ENCODE results near the gene KCNK7. TPM values are rescaled to one million over a fixed set of nuclear protein-coding genes. Genes with fewer than 3 reads are reported as not detected.

Gene KCNK7
- polyA plus RNA-seq, 3 donors = 4.3 TPM; not detected in 2

- H3K36me3 ChIP-seq (replicated peaks in 1 of 2; ENCODE audit: control insufficient read depth in 1 of 2, insufficient read depth in 2 of 2, low read length in 2 of 2) = peaks cover 79 to 94% of the 10 kb centered on the region in 2 donors
- H3K27me3 Mint-ChIP-seq (ENCODE audit: low read depth in 3 of 3) = peaks cover 0 to 1% (median 0%) of the 10 kb centered on the region in 3 donors
- H3K27ac Mint-ChIP-seq = no peak overlapping the region
- TF ChIP-seq CTCF (IDR thresholded peaks at IDR 0.05) = no peak
- no peak overlapping the region for H2AFZ ChIP-seq (ENCODE audit: insufficient read depth, low read depth, low read length, poor library complexity, severe bottlenecking)
- H3K4me1 Mint-ChIP-seq = peaks cover 11% of the 10 kb centered on the region
- peaks cover 42% of the 10 kb centered on the region for H4K20me1 ChIP-seq (ENCODE audit: insufficient read depth, low read length)
- H3K27ac ChIP-seq (ENCODE audit: low read depth in 1 of 2, low read length in 2 of 2) = no peak overlapping the region
- no peaks in the 10 kb centered on the region for H3K27me3 ChIP-seq (ENCODE audit: control insufficient read depth in 2 of 2, insufficient read depth in 2 of 2, low read length in 2 of 2)
- H3K9me3 Mint-ChIP-seq = no peaks in the 10 kb centered on the region
- H3K9ac ChIP-seq (ENCODE audit: insufficient read depth, low read length, poor library complexity, severe bottlenecking) = no peak overlapping the region
- 98% methylated on average over 13 of the region's 14 CpGs for WGBS (ENCODE audit: insufficient coverage)
- peaks cover 5% of the 10 kb centered on the region for H3K79me2 ChIP-seq (ENCODE audit: insufficient read depth, low read length)
- no peak overlapping the region for H3K4me3 ChIP-seq (replicated peaks in 1 of 3; ENCODE audit: low read depth in 2 of 3, low read length in 3 of 3)
- H3K4me1 ChIP-seq (ENCODE audit: control insufficient read depth in 1 of 2, insufficient read depth in 2 of 2, low read length in 2 of 2) = peaks cover 3 to 7% of the 10 kb centered on the region in 2 donors
- no peak overlapping the region for H3K4me3 Mint-ChIP-seq
- peaks cover 55 to 89% of the 10 kb centered on the region in 2 donors for H3K36me3 Mint-ChIP-seq
- intact Hi-C loops (cut with micrococcal nuclease) = loop anchor here (5.0 to 10.0 kb wide), 4 partner anchors 33 to 365 kb away; partner anchors contain the start of gene RELA (in 1 of the 2)
- DNase-seq = no peak
- no peak overlapping the region for H3K4me2 ChIP-seq (replicated peaks; ENCODE audit: extremely low read depth, low read length, poor library complexity, severe bottlenecking)
- no peaks in the 10 kb centered on the region for H3K9me3 ChIP-seq (replicated peaks in 1 of 2; ENCODE audit: control insufficient read depth in 1 of 2, insufficient read depth in 1 of 2, low read length in 2 of 2)
Measured at GRCh38 chr11:65629579-65629978, 34.0 kb upstream of the KCNK7 start.

GRCh38 chr11:65627202-65627601, 31.6 kb upstream of the KCNK7 start:
- Mint-ChIP-seq H3K27me3 (ENCODE audit: low read depth in 3 of 3) (no peaks in the 10 kb centered on the region), H3K4me3 (no peak overlapping the region), H3K27ac (peak overlapping the region in 1 of 7 donors; percentile 36), H3K36me3 (peaks cover 66 to 91% of the 10 kb centered on the region in 2 donors), H3K4me1 (peaks cover 6% of the 10 kb centered on the region), H3K9me3 (no peaks in the 10 kb centered on the region)
- H3K79me2 ChIP-seq (ENCODE audit: insufficient read depth, low read length) = peaks cover 5% of the 10 kb centered on the region
- TF ChIP-seq CTCF (IDR thresholded peaks at IDR 0.05) = no peak
- H3K27me3 ChIP-seq (ENCODE audit: control insufficient read depth in 2 of 2, insufficient read depth in 2 of 2, low read length in 2 of 2) = no peaks in the 10 kb centered on the region
- no peak overlapping the region for H3K4me3 ChIP-seq (replicated peaks in 1 of 3; ENCODE audit: low read depth in 2 of 3, low read length in 3 of 3)
- intact Hi-C loops (cut with micrococcal nuclease) = loop anchor here (2.0 to 10.0 kb wide), 5 partner anchors 35 to 368 kb away; partner anchors contain the start of gene RELA (in 1 of the 2)
- no peak overlapping the region for H3K9ac ChIP-seq (ENCODE audit: insufficient read depth, low read length, poor library complexity, severe bottlenecking)
- H3K36me3 ChIP-seq (replicated peaks in 1 of 2; ENCODE audit: control insufficient read depth in 1 of 2, insufficient read depth in 2 of 2, low read length in 2 of 2) = peaks cover 89 to 91% of the 10 kb centered on the region in 2 donors
- H4K20me1 ChIP-seq (ENCODE audit: insufficient read depth, low read length) = peaks cover 49% of the 10 kb centered on the region
- H3K27ac ChIP-seq (ENCODE audit: low read depth in 1 of 2, low read length in 2 of 2) = peak overlapping the region in 1 of 2 donors; percentile 36
- no peaks in the 10 kb centered on the region for H3K9me3 ChIP-seq (replicated peaks in 1 of 2; ENCODE audit: control insufficient read depth in 1 of 2, insufficient read depth in 1 of 2, low read length in 2 of 2)
- H3K4me1 ChIP-seq (ENCODE audit: control insufficient read depth in 1 of 2, insufficient read depth in 2 of 2, low read length in 2 of 2) = peaks cover 3 to 7% of the 10 kb centered on the region in 2 donors
- DNase-seq = no peak
- H2AFZ ChIP-seq (ENCODE audit: insufficient read depth, low read depth, low read length, poor library complexity, severe bottlenecking) = no peak overlapping the region
- 98% methylated on average over 13 of the region's 13 CpGs for WGBS (ENCODE audit: insufficient coverage)
- no peak overlapping the region for H3K4me2 ChIP-seq (replicated peaks; ENCODE audit: extremely low read depth, low read length, poor library complexity, severe bottlenecking)
